IMR-90 (cell line): Measurements from ENCODE around the gene RASGRP3. TPM values are rescaled to one million over a fixed set of nuclear protein-coding genes. Genes with fewer than 3 reads are reported as not detected.

ENCODE experiments used
- ATAC-seq: fragments of 200-7000 bp; cut with Tn5 transposase; 2 replicates; pipeline ENCODE4 v1.9.1; 2020; ENCODE audit warnings: low read depth, mild to moderate bottlenecking, moderate library complexity
- BruUV-seq: library from RNA; stranded (reverse); fragments of 400-500 nt; replicated peaks from 2 replicates; lab custom pipeline; 2021; lab: Mats Ljungman, UMichigan
- CTCF ChIA-PET: fragments of 300-600 bp; formaldehyde crosslinking; extraction: SDS; loops from one replicate; lab custom pipeline; 2021; ENCODE audit warnings: antibody characterized with exemption; lab: Yijun Ruan, JAX
- POLR2A ChIA-PET: fragments of 300-600 bp; sonication (Branson Sonifier 250); formaldehyde crosslinking; loops from one replicate; lab custom pipeline; 2022; ENCODE audit warnings: antibody characterized with exemption; ENCODE audit not compliant: unreplicated experiment; lab: Charles Lee
- DNase-seq: peaks from one replicate; pipeline ENCODE4 v3.0.0; 2013
- H2AFZ ChIP-seq: replicated peaks from 2 replicates; pipeline ENCODE3; 2013; ENCODE audit warnings: low read length, mild to moderate bottlenecking; ENCODE audit not compliant: poor library complexity
- H2AK5ac ChIP-seq: 2 replicates; pipeline ENCODE4 v1.6.1; 2013; ENCODE audit warnings: low read depth, low read length, inconsistent platforms
- H2AK9ac ChIP-seq: replicated peaks from 2 replicates; pipeline ENCODE3; 2013; ENCODE audit warnings: mild to moderate bottlenecking, low read depth, low read length, moderate library complexity; ENCODE audit not compliant: poor library complexity
- H2BK120ac ChIP-seq: 2 replicates; pipeline ENCODE4 v1.6.1; 2013; ENCODE audit warnings: low read depth, low read length, inconsistent platforms
- H2BK15ac ChIP-seq: 3 replicates; pipeline ENCODE4 v1.6.1; 2013; ENCODE audit warnings: low read depth, low read length, inconsistent platforms
- H2BK20ac ChIP-seq: 2 replicates; pipeline ENCODE4 v1.6.1; 2013; ENCODE audit warnings: low read depth, mild to moderate bottlenecking, inconsistent platforms, low read length, moderate library complexity
- H2BK5ac ChIP-seq: 2 replicates; pipeline ENCODE4 v1.6.1; 2013; ENCODE audit warnings: mild to moderate bottlenecking, low read depth, low read length, inconsistent platforms; ENCODE audit not compliant: poor library complexity, severe bottlenecking
- H3K14ac ChIP-seq: replicated peaks from 2 replicates; pipeline ENCODE4 v1.6.1; 2013; ENCODE audit warnings: low read depth, low read length, inconsistent platforms
- H3K18ac ChIP-seq: 2 replicates; pipeline ENCODE4 v1.6.1; 2013; ENCODE audit warnings: low read depth, low read length, control low read depth
- H3K23ac ChIP-seq: 2 replicates; pipeline ENCODE4 v1.6.1; 2013; ENCODE audit warnings: low read depth, low read length, inconsistent platforms
- H3K27ac ChIP-seq: 2 replicates; pipeline ENCODE4 v1.5.1; 2013; ENCODE audit warnings: mild to moderate bottlenecking, control low read depth, low read length; ENCODE audit not compliant: insufficient read depth
- H3K27me3 ChIP-seq: 2 replicates; pipeline ENCODE4 v1.6.1; 2013; ENCODE audit warnings: low read length; ENCODE audit not compliant: control insufficient read depth, insufficient read depth
- H3K36me3 ChIP-seq: 2 replicates; pipeline ENCODE4 v1.6.1; 2013; ENCODE audit warnings: low read length, mixed read lengths; ENCODE audit not compliant: control insufficient read depth, insufficient read depth
- H3K4ac ChIP-seq: 2 replicates; pipeline ENCODE4 v1.6.1; 2013; ENCODE audit warnings: low read depth, low read length, inconsistent platforms
- H3K4me1 ChIP-seq: 2 replicates; pipeline ENCODE4 v1.6.1; 2013; ENCODE audit warnings: low read length, mixed read lengths; ENCODE audit not compliant: control insufficient read depth, insufficient read depth
- H3K4me2 ChIP-seq: 2 replicates; pipeline ENCODE4 v1.6.1; 2013; ENCODE audit warnings: low read depth, mild to moderate bottlenecking, control low read depth, low read length, moderate library complexity
- H3K4me3 ChIP-seq: 2 replicates; pipeline ENCODE4 v1.5.1; 2013; ENCODE audit warnings: low read depth, mild to moderate bottlenecking, control low read depth, low read length, moderate library complexity; ENCODE audit not compliant: insufficient read depth
- H3K56ac ChIP-seq: 2 replicates; pipeline ENCODE4 v1.6.1; 2013; ENCODE audit warnings: low read length, inconsistent platforms; ENCODE audit not compliant: insufficient read depth; ENCODE audit errors: extremely low read depth
- H3K79me1 ChIP-seq, 2 experiments: 2 replicates each; pipeline ENCODE4 v1.6.1; 2013; ENCODE audit warnings: low read length in 2 of 2, inconsistent platforms in 1 of 2, low read depth in 1 of 2
- H3K9ac ChIP-seq: 2 replicates; pipeline ENCODE4 v1.6.1; 2013; ENCODE audit warnings: low read depth, low read length, control low read depth
- H3K9me1 ChIP-seq: 2 replicates; pipeline ENCODE4 v1.6.1; 2013; ENCODE audit warnings: low read length, inconsistent platforms; ENCODE audit not compliant: insufficient read depth
- H3K9me3 ChIP-seq: 2 replicates; pipeline ENCODE4 v1.6.1; 2013; ENCODE audit warnings: low read length; ENCODE audit not compliant: control insufficient read depth, insufficient read depth
- H4K20me1 ChIP-seq: 2 replicates; pipeline ENCODE4 v1.6.1; 2013; ENCODE audit warnings: low read length, inconsistent platforms; ENCODE audit not compliant: insufficient read depth
- H4K5ac ChIP-seq: 2 replicates; pipeline ENCODE4 v1.6.1; 2013; ENCODE audit warnings: mild to moderate bottlenecking, low read depth, low read length, control low read depth
- H4K8ac ChIP-seq, 2 experiments: 2 replicates each; pipeline ENCODE4 v1.6.1; 2013; ENCODE audit warnings: low read depth in 2 of 2, low read length in 2 of 2, control low read depth in 1 of 2, inconsistent platforms in 1 of 2
- H4K91ac ChIP-seq: 2 replicates; pipeline ENCODE4 v1.6.1; 2013; ENCODE audit warnings: low read depth, low read length, inconsistent platforms; ENCODE audit not compliant: insufficient read depth
- BHLHE40 ChIP-seq: fragments of 150-350 bp; IDR thresholded peaks from 2 replicates; pipeline ENCODE4 v1.6.1; 2016; ENCODE audit warnings: mild to moderate bottlenecking, low read depth, low read length
- CEBPB ChIP-seq: IDR thresholded peaks from 2 replicates; pipeline ENCODE4 v1.6.1; 2012; ENCODE audit warnings: low read depth, low read length, improper control_type of control experiment
- CHD1 ChIP-seq: IDR thresholded peaks from 2 replicates; pipeline ENCODE4 v1.6.1; 2012; ENCODE audit warnings: low read depth, low read length, improper control_type of control experiment
- FOS ChIP-seq: fragments of 150-350 bp; IDR thresholded peaks from 2 replicates; pipeline ENCODE4 v1.6.1; 2016; ENCODE audit warnings: low read depth, low read length
- MAFK ChIP-seq: IDR thresholded peaks from 2 replicates; pipeline ENCODE4 v1.6.1; 2012; ENCODE audit warnings: low read depth, low read length, improper control_type of control experiment
- MAZ ChIP-seq: IDR thresholded peaks from 2 replicates; pipeline ENCODE4 v1.6.1; 2012; ENCODE audit warnings: low read depth, mild to moderate bottlenecking, low read length, improper control_type of control experiment, moderate library complexity, borderline replicate concordance
- MXI1 ChIP-seq: IDR thresholded peaks from 2 replicates; pipeline ENCODE4 v1.6.1; 2012; ENCODE audit warnings: low read depth, mild to moderate bottlenecking, low read length, moderate library complexity, borderline replicate concordance
- NFE2L2 ChIP-seq: fragments of 150-350 bp; IDR thresholded peaks from 2 replicates; pipeline ENCODE4 v1.6.1; 2016; ENCODE audit warnings: low read depth, mild to moderate bottlenecking, low read length
- POLR2A ChIP-seq: IDR thresholded peaks from 2 replicates; pipeline ENCODE4 v1.6.1; 2012; ENCODE audit warnings: mild to moderate bottlenecking, low read depth, low read length
- RAD21 ChIP-seq: IDR thresholded peaks from 2 replicates; pipeline ENCODE4 v1.6.1; 2012; ENCODE audit warnings: low read length, improper control_type of control experiment
- RCOR1 ChIP-seq: IDR thresholded peaks from 2 replicates; pipeline ENCODE4 v1.6.1; 2012; ENCODE audit warnings: mild to moderate bottlenecking, low read length, improper control_type of control experiment; ENCODE audit not compliant: insufficient replicate concordance
- RFX5 ChIP-seq: IDR thresholded peaks from 2 replicates; pipeline ENCODE4 v1.8.0; 2012; ENCODE audit warnings: low read depth, mild to moderate bottlenecking, low read length, moderate library complexity
- SMC3 ChIP-seq: fragments of 150-350 bp; IDR thresholded peaks from 2 replicates; pipeline ENCODE4 v1.6.1; 2016; ENCODE audit warnings: low read depth, mild to moderate bottlenecking, antibody characterized with exemption, low read length, moderate library complexity
- USF2 ChIP-seq: fragments of 150-350 bp; IDR thresholded peaks from 2 replicates; pipeline ENCODE4 v1.6.1; 2017; ENCODE audit warnings: mild to moderate bottlenecking, antibody characterized with exemption, low read length, low read depth
- WGBS, 2 experiments: methylation state at CpG; one replicate each; pipeline versions ENCODE4 v1.1.5 to v1.1.7; 2013; ENCODE audit warnings: missing lambda C conversion rate in 2 of 2; ENCODE audit not compliant: insufficient read length in 1 of 2; ENCODE audit errors: extremely low coverage in 2 of 2; 5-methylcytosine and 5-hydroxymethylcytosine counted together
- dilution Hi-C: fragments of 300-500 bp; cut with HindIII; formaldehyde crosslinking; loops from one replicate; pipeline ENCODE4 v1.14.3; 2018; ENCODE audit warnings: low sequenced_read_pairs; ENCODE audit not compliant: unreplicated experiment
- in situ Hi-C: fragments of 300-500 bp; cut with MboI; formaldehyde crosslinking; loops from 3 replicates; pipeline ENCODE4 v1.14.3; 2019; ENCODE audit warnings: low sequenced_read_pairs, inconsistent platforms, mixed read lengths
- intact Hi-C: fragments of 100-400 bp; cut with micrococcal nuclease; formaldehyde crosslinking; loops from 2 replicates; pipeline ENCODE4 v1.10.0; 2022
- polyA plus RNA-seq, 3 experiments: library from polyadenylated mRNA; depleted of rRNA; stranded (reverse); fragments of >200 nt; gene quantifications; 2 replicates each; pipeline ENCODE4 v1.2.3, GENCODE V29; 2012; ENCODE audit warnings: low replicate concordance in 1 of 3
- total RNA-seq: library from RNA; depleted of rRNA; stranded (reverse); fragments of >200 nt; gene quantifications from 2 replicates; pipeline ENCODE4 v1.2.3, GENCODE V29; 2012
- TF ChIP-seq, protein P1 (sequence below): conservative IDR thresholded peaks from 2 replicates; pipeline ENCODE4 v1.5.1; 2012; ENCODE audit warnings: mild to moderate bottlenecking, low read depth, low read length, improper control_type of control experiment
- TF ChIP-seq, protein P2 (sequence below): fragments of 150-350 bp; IDR thresholded peaks from 2 replicates; pipeline ENCODE4 v1.6.1; 2016; ENCODE audit warnings: low read depth, mild to moderate bottlenecking, low read length, moderate library complexity, borderline replicate concordance

Gene RASGRP3
- total and polyA plus RNA-seq, 2 of the 4 experiments (the other 2 are of a cell fraction) = 1.7 to 3.0 TPM

DNA sequence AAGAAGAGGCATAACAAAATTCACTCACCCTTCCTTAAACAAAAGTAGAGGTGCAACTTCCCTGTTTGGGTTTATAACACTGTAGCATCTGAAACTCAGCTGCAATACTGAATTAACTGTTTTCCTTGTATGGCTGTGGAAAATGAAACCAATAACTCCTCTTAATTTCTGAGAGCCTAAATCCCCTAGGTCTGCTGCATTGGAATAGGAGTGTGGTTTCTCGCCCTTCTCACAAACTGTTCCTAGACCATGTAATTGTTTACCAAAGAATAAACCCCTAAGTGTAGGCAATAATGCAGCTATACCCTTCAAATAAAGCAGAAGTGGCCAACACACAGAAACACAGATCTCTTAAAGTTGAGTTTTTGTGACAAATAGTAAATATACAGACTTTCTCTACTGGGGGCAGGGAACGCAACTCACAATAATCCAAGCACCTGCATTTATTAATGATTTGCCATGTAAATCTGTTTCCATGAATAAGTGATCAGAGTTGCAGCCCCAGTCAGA lies 52.0 kb downstream of the RASGRP3 start:
- WGBS, 2 experiments = no CpG with 5 or more reads among the region's 2 CpGs
- Histone ChIP-seq H3K56ac (no peak overlapping the region), H2AFZ (no peak overlapping the region), H3K4me1 (peaks cover 11% of the 10 kb centered on the region), H4K91ac (peak overlapping the region; percentile 71), H3K14ac (peak overlapping the region; percentile 52; the same call in 1 of the 2 replicates), H2BK120ac (peak overlapping the region; percentile 83), H4K5ac (peak overlapping the region; percentile 79; the same call in 1 of the 2 replicates), H4K8ac (no peak overlapping the region), H3K9ac (no peak overlapping the region), H4K20me1 (no peaks in the 10 kb centered on the region), H3K18ac (peak overlapping the region; percentile 71; the same call in 1 of the 2 replicates), H3K27me3 (no peaks in the 10 kb centered on the region), H3K4ac (peak overlapping the region; percentile 79), H3K9me1 (peaks cover 6% of the 10 kb centered on the region; the same call in 1 of the 2 replicates), H3K4me2 (no peak overlapping the region), H3K79me1 (no peaks in the 10 kb centered on the region), H3K27ac (no peak overlapping the region), H3K4me3 (no peak overlapping the region), H3K36me3 (no peaks in the 10 kb centered on the region), H2BK5ac (no peak overlapping the region), H2AK5ac (peak overlapping the region; percentile 80), H3K9me3 (no peaks in the 10 kb centered on the region), H2BK20ac (peak overlapping the region; percentile 72), H2AK9ac (no peak overlapping the region), H3K23ac (peak overlapping the region; percentile 31; the same call in 1 of the 2 replicates), H2BK15ac (peak overlapping the region; percentile 87; the same call in 2 of the 3 replicates)
- ATAC-seq = no peak
- POLR2A ChIA-PET = no interaction called here
- in situ Hi-C loops = no loop called here
- intact Hi-C loops = no loop called here
- CTCF ChIA-PET = interaction anchor here (0.6 kb wide), 1 partner anchor 138 kb away, joined by 3 read pairs; no protein-coding TSS in a partner anchor
- no peak for DNase-seq
- TF ChIP-seq FOS (no peak), RCOR1 (no peak), CHD1 (no peak), POLR2A (no peak), RAD21 (no peak), MAZ (no peak), BHLHE40 (no peak), SMC3 (no peak), MXI1 (no peak), USF2 (no peak), RFX5 (no peak), NFE2L2 (no peak), CEBPB (no peak), MAFK (no peak)
- TF ChIP-seq, protein P1, sequence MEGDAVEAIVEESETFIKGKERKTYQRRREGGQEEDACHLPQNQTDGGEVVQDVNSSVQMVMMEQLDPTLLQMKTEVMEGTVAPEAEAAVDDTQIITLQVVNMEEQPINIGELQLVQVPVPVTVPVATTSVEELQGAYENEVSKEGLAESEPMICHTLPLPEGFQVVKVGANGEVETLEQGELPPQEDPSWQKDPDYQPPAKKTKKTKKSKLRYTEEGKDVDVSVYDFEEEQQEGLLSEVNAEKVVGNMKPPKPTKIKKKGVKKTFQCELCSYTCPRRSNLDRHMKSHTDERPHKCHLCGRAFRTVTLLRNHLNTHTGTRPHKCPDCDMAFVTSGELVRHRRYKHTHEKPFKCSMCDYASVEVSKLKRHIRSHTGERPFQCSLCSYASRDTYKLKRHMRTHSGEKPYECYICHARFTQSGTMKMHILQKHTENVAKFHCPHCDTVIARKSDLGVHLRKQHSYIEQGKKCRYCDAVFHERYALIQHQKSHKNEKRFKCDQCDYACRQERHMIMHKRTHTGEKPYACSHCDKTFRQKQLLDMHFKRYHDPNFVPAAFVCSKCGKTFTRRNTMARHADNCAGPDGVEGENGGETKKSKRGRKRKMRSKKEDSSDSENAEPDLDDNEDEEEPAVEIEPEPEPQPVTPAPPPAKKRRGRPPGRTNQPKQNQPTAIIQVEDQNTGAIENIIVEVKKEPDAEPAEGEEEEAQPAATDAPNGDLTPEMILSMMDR = no peak
- TF ChIP-seq, protein P2, sequence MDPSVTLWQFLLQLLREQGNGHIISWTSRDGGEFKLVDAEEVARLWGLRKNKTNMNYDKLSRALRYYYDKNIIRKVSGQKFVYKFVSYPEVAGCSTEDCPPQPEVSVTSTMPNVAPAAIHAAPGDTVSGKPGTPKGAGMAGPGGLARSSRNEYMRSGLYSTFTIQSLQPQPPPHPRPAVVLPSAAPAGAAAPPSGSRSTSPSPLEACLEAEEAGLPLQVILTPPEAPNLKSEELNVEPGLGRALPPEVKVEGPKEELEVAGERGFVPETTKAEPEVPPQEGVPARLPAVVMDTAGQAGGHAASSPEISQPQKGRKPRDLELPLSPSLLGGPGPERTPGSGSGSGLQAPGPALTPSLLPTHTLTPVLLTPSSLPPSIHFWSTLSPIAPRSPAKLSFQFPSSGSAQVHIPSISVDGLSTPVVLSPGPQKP = no peak
- dilution Hi-C loops = no loop called here
- no TSS peak for BruUV-seq
